Right lobe of liver (tissue), 4 donors: ENCODE data around the gene INTS1.

Experiments used
- CTCF ChIP-seq, 4 donors: fragments of 200-600 bp in 3 of 4; fragments of 450-650 bp in 1 of 4; IDR thresholded peaks; one replicate each; pipeline versions ENCODE4 v1.5.1 to v1.8.0; 2016 to 2022; ENCODE audit warnings: antibody characterized with exemption in 4 of 4, mild to moderate bottlenecking in 2 of 4
- POLR2A ChIP-seq: fragments of 450-650 bp; IDR thresholded peaks from one replicate; pipeline ENCODE4 v1.6.1; 2017; ENCODE audit warnings: antibody characterized with exemption, mild to moderate bottlenecking
- donor health status: DM: no; HTN: no; CAD: no.
- donor health status: DM: no; HTN: no; CAD: no.
- donor health status: DM: no; HTN: yes; CAD: no.

- TF ChIP-seq POLR2A (no peak), CTCF (IDR thresholded peaks at IDR 0.05) (no peak)
These were observed 36.6 kb upstream of the INTS1 start for GRCh38 chr7:1540776-1541271.
